HG03342 (cell line): ENCODE measurements around the gene RASA1.

Experiments
- ATAC-seq: cut with Tn5 transposase; IDR thresholded peaks from one replicate; pipeline ENCODE4 v1.9.1; 2021; ENCODE audit warnings: mild to moderate bottlenecking, moderate library complexity; ENCODE audit not compliant: unreplicated experiment

RASA1 gene

DNA sequence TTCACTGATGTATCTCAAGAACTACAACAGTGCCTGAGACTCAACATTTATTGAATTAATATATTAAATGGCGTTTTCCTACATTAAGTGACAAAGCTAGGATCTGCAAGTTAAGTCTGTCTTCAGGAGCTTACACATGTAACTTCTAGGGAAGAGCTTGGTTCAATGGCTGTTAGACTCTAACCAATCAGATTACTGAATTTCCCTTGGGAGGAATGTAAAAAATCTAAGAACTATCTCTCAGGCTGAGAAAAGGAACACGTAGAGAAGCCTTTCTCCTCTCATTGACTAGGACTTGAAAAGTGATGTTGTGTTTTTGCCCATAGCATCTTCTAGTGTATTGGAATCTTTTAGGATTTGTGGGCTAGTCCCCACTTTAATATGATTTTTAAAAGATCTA lies 91.4 kb downstream of the RASA1 start:
- no peak for ATAC-seq

DNA sequence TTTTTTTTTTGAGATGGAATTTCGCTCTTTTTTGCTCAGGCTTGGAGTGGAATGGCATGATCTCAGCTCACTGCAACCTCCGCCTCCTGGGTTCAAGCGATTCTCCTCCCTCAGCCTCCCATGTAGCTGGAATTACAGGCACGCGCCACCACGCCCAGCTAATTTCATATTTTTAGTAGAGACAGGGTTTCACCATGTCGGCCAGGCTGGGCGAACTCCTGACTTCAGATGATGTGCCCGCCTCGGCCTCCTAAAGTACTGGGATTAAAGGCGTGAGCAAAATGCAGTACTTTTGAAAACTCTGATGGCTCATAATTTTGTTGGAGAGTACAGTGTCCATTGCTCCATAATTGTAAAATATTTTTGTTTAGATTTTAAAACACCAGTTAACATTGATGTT lies 92.4 kb downstream of the RASA1 start:
- no peak for ATAC-seq

DNA sequence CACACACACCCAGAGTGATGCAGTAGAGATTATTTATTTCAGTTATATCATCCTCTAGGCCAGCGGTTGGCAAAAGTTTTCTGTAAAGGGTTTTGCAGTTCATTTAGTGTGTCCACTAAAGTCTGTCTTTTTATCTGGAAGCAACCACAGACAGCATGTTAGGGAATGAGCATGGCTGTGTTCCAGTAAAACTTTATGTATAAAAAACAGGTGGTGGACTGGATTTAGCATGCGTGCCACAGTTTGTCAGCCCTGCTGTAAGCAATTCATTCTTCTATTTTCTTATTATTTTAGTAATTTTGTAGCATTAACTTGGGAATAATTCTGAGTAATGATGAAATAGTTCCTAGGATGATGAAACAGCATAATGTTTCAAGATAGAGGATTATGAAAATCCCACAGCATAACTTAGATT lies 93.4 kb downstream of the RASA1 start:
- no peak for ATAC-seq

DNA sequence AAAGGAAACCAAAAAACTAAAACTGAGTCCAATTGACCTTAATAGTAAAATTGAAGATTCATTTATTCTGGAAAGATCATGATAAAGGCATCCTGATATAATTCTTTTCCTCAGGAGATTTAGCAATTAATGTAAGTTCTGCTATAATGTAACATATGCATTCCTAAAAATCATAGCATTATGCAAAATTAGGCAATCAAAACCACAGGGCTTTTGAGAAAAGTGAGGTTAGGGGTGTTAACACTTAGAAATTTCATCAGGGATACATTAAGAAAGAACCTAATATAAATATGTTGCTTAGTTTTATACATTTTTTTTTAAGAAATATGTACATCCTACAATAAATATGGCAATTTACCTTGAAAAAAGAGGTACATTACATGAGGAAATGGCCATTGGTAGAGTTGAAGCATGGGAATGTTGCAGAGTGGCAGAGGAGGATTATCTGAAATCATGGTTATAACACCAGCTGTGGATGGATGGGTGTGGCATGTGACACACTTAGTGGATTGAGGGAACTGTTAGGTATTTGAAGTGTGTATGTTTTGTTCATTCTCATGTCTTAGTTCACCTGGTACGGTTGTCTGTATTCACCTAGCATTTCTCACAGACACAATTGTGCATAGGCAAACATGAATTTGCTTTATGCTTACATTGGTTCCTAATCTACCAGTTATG lies 94.0 kb downstream of the RASA1 start:
- ATAC-seq, result no peak

DNA sequence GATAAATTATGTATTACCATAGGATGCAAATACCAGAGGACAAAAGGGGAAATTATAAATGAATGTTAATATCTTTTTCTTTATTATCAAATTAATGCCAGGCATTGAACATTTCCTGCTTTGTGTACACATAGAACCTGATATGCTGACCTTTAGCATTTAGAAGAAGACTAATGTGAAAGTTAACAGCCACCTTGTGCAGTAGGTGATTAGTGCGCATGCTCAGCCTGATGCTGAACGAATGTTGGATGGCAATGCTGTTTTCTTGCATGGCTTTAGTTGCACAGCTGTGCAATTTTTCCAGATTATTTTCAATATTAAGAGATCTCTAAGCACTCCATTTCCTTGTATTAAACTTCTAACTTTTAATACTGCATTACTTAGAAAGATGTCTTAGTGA lies 99.6 kb downstream of the RASA1 start:
- no peak for ATAC-seq

DNA sequence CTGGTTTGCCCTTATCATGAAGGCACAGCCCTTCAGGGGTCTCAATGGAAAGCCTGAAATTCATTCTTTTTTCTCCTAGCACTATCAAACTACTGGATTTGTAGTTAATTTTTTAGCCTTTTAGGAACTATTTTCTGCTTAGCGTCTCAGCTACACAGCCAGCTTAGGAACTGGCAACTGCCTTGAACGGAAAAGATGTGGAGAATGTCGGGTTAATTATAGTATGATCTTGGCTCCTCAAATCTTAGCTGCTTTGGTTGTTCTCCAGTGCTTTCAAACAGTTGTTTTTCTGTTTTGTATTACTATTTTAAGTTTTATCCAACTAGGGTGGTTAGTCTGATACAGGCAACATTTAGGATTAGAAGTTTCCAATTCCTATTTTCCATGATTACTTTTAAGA lies 100.9 kb downstream of the RASA1 start:
- ATAC-seq, result no peak

DNA sequence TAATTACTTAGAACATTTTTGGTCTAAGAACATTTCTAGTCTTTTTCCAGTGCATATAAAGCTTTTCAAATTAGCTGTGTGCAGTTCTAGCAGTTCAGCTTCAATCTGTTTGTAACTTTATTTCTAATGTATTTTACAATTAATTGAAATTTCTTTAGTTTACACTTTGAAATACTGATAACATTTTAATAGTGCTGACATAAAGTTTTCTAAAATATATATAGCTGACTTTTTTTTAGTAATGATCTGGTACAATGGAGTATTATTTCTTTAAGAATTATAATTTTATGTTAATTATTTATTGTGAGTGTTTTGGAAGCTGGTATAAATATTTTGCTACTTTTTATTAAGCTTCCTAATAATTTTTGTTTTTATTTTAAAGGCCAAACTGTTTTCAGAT lies 101.7 kb downstream of the RASA1 start:
- ATAC-seq, result no peak

DNA sequence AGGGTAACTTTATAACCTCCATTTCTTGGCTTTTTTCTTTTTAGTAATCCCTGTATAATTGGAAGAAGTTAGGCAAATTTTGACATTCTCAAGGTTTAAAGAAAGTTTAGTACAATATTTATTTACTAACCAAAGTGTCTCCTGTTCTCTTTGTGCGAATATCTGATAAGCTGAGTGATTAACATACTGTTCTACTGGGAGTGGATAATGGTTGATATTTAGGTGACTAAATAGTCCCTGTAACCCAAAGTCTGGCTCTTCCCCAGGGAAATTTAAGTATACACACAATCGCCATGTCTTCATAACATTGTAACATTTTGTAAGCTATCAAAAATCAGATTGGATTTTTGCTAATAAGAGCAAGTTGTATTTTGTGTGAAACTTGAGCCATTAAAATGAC lies 105.0 kb downstream of the RASA1 start:
- ATAC-seq, result no peak

DNA sequence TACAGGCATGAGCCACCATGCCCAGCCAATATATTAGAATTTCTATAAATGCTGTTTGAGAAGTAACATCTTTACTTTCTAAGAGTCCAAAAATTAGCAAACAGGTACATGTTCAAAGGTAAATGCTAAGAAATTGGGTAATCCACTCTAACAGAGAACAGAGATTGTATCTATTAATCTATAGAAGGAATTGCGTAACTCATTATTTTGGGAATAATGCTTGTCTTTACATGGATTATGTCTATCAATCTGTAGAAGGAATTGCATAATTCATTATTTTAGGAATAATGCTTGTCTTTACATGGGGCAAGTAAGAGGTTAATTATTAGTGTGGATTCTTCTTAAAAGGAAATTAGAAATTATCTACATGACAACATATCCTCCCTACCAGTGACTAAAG lies 114.5 kb downstream of the RASA1 start:
- ATAC-seq, result no peak

DNA sequence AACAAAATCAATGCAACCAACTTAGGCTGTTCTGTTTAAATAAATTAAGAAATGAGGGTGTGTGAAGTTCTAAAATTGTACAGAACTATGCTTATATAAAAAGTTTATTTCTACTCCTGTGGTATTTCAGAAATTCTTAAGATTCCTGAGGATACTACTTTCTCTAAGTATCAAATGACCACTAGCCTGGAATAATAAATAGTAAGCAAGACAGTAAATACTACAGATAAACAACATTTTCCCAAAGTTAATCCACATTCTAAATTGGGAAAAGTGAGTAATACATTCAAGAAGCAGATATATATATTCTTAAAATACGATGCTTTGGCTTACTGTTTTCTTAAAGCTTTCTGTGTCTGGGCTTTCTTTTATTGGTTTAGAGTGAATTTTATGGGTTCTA lies 115.5 kb downstream of the RASA1 start:
- no peak for ATAC-seq

DNA sequence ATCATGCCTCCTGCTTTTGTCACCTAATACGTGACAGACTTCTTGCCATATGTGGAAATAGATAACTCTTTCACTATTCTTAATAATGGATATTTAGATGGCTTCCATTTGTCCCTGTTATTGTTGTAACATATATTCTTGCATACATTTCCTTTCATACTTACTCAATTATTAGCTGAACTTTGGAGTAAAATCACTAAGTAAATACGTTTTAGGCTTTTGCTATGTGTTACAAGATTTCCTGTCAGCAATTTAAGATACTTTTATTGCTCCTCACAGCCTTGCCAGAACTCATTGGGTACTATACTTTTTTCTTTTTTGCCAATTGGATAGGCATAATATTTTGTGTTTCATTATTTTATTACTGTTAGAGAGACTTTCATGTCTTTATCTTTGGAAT lies 118.1 kb downstream of the RASA1 start:
- ATAC-seq, result no peak

DNA sequence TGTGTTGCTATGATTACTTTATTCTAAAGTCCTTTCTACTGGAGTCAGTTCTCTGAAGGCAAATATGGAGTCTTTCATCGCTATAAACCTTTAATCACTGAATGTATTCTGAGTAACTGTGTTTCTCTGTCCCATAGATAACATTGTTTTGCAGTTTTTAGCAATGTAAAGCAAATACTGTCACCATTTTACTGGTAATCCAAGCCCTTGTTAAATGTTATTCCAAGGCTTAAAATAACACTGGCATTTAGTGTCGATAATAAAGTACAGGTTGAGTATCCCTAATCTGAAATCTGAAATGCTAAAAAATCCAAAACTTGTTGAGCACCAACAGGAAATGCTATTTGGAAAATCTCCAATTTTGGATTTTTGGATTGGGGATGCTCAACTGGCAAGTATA lies 120.4 kb downstream of the RASA1 start:
- ATAC-seq, result no peak

DNA sequence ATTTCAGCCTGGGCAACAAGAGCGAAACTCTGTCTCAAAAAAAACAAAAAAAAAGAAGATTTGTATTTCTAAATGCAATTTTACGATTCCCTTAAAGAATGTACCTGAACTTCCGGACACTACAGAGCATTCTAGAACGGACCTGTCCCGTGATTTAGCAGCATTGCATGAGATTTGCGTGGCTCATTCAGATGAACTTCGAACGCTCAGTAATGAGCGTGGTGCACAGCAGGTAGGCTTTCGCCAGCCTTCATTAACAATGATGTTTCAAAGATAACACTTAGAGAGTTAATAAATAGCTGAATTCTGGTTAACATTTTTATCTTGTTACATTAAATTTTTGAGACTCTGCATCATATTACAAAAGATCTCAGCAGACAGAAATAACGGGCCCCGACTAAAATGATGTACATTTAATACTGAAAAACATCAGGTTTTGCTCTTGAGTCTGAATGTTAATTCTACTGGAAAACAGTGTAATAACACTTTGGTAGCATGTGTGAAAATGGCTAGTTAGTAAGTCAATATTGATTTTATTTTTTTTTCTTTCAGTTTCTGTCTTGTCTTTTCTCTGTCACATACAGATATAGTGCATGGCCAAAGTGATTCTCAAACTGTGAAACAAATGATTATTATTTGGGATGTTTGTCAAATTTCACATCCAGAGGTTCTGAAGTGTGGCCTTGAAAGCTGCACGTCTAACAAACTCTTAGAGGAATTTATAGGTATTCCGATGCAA lies 121.8 kb downstream of the RASA1 start:
- no peak for ATAC-seq

DNA sequence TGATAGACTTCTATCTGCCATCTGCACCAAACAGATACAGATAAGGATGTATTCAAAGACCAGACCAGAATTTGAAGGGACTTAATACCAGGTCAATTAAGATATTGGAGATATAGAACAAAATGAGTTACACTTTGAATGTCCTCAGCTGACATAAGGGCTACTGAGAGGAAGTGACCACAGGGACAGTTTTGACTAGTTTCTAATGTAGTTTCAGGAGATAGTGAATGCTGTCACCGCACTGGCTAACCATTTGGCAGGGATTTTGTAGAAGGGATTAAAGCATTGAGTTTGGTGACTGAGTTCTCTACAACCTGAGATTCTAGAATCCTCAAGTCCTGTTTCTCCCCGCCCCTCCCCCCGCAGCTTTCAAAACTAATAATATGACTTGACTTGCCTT lies 122.4 kb downstream of the RASA1 start:
- no peak for ATAC-seq

DNA sequence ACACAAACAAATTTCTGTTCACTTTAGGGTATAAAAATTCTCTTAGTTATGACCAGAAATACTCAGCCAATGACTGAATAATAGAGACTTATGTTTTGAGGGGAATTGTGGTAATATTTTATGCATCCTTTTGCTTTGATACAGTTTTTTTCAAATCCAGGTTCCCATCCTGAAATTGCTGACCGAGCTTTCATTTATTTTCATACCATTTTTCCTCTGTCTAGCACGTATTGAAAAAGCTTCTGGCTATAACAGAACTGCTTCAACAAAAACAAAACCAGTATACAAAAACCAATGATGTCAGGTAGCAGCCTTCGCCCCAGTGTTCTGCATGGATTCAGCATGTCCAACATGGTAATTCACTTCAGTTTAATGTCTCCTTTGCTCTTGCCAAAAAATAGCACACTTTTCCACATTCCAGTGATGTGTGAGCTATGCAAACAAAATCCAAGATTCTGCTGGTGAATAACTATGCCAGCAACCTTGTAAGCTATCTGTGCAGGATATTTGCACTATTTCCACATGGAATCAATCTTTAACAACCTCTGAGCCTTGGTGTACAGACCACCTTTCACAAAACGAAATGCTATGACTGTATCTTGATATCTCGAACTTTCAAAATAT lies 123.0 kb downstream of the RASA1 start:
- ATAC-seq, result no peak

DNA sequence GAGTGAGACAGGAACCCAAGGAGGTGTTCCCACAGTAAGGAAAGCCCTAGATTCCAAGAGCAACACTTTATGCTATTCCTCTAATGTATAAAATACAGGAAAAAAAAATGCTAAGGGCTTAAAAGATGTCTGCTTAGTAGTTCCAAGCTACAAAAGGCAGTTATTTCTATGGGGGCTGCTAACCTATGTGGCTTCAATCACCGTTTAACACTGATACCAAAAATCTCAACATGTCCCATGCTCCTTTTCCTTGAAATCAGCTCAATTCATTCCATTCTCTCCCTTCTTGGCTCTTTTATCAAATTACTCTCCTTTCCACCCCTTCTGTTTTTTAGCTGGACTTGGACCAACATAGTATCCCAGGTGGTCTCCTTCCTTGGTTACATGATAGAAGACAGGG lies 124.5 kb downstream of the RASA1 start:
- ATAC-seq, result no peak

DNA sequence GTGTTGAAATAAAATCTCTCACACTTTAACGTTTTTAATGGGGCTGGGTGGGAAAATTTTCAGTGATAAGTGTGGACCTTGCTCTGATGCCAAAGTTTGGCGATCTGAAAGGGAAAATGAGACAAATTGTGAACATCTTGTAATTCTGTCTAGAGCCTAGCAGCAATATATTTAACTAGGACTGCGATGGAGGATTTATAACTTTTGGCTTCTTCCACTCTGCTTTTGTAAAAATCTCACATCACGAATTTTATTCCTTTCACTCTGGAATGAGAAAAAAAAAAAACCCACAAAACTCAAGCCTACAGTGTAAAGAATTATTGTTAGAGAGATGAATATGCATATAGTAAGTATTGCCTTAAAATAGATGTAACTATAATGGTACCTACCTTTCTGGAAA lies 125.1 kb downstream of the RASA1 start:
- no peak for ATAC-seq

DNA sequence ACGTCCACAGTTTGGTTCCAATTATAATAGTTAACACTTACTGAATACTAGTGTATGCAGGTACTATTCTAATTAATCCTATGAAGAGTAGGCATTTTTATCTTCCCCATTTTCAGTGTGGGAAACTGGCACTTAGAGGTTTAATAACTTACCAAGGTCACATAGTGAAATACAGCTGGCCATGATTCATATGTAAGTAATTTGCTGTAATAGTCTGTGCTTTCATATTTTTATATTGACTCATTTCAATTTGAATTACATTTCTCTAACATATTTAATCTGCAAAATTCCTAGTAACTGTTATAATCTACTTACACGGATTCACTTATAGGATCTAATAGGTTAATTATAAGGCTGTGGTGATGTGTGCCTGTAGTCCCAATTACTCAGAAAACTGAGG lies 125.6 kb downstream of the RASA1 start:
- no peak for ATAC-seq

DNA sequence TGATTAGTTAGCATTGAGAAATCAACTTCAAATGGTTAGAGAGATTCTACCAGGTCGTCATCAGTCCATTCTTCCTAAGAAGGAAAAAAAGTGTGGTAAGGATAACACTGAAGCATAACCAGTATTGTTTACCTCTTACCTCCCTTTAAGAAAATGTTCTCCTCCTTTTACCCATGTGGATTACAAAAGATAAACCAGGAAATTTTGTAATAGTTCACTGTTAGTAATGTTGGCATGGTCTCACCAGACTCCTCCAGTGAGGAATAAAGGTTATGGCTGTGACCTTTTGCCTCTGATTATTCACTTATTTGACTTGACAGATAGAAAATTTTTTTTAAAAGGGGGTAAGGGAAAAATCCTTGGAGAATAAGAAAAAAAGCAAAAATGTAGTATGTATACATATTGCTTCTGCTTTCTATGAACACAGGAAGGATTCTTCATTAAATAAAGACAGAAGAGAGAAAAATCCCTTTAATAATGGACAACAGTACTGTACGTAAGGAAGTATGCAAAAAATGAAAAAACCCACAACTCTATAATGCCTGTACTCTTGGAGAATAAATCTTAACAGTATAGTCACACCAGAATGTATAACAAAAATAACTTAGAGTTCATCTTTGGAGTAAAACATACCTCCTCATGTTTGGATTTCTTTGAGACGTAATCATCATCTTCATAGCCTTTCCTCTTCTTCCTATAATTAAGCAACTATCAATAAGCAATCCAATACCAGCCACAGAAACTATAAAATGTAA lies 126.9 kb downstream of the RASA1 start:
- no peak for ATAC-seq

DNA sequence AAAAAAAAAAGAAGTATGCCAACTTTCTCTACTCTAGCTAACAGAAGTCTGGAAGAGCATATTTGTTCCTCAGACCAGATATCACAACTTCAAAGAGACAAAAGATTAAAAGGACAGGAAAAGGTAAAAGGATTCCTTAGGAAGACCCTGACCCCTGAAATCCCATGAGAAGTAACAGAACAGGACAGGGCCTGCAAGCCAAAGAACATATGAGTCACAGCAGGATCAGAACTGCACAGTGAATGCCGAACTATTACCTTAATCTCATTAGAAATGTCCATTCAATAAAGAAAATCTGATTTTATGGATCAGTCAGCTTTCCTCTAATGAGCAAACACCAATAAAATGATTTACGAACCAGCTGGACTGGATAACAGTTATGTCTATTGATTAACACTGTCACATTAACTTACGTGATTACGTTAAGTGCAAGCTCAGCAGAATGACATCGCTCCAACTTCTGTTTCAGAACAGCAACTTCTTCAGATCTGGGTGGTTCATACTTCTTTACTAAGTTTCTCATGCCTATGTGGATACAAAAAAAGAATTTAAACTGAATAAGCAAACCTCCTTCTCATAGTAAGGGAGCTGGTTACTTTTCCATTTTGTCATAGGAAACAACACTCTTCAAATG lies 131.4 kb downstream of the RASA1 start:
- ATAC-seq, result no peak

DNA sequence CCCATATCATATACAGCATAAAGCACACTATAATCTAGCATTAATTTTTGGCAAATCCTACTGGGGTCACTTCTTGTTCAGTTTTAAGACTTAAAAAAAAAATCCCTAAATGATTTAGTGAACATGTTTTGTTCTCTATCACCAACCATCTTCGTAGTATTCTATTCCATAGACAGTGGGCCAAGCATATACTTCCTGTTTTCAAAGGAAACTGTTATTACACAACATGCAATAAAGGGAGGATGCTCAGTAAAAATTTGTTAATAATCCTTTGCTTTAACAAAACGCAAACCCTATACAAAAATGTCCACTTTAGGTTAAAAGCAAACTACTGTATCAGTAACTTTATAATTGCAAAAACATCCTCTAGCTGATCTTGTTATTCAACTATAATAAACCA lies 132.0 kb downstream of the RASA1 start:
- no peak for ATAC-seq
